GM12878 (cell line): ENCODE data around the gene IMMP2L. TPM values are rescaled to one million over a fixed set of nuclear protein-coding genes. Genes with fewer than 3 reads are reported as not detected.

Source experiments
- ATAC-seq: fragments of 200-7000 bp; cut with Tn5 transposase; 3 replicates; pipeline ENCODE4 v1.9.1; 2020; ENCODE audit warnings: mild to moderate bottlenecking, moderate library complexity
- BruUV-seq: library from RNA; stranded (reverse); fragments of 400-500 nt; replicated peaks from 2 replicates; lab custom pipeline; 2021; lab: Mats Ljungman, UMichigan
- CTCF ChIA-PET: fragments of 300-600 bp; sonication (Branson Sonifier 250); formaldehyde crosslinking; extraction: SDS; loops from one replicate; lab custom pipeline; 2021; ENCODE audit warnings: inconsistent platforms; lab: Yijun Ruan, JAX
- POLR2A ChIA-PET: fragments of 350-600 bp; formaldehyde crosslinking; extraction: SDS; loops from one replicate; lab custom pipeline; 2021; ENCODE audit warnings: inconsistent platforms; lab: Charles Lee
- RAD21 ChIA-PET: fragments of 300-600 bp; sonication (Branson Sonifier 250); formaldehyde crosslinking; loops from one replicate; lab custom pipeline; 2023; ENCODE audit warnings: antibody characterized with exemption; ENCODE audit not compliant: unreplicated experiment; lab: Charles Lee
- SMC1A ChIA-PET: fragments of 300-600 bp; sonication (Branson Sonifier 250); formaldehyde crosslinking; loops from one replicate; lab custom pipeline; 2023; ENCODE audit not compliant: unreplicated experiment, uncharacterized antibody; lab: Charles Lee
- DNase-seq: peaks from one replicate; pipeline ENCODE4 v3.0.0-alpha.2; 2011; ENCODE audit warnings: low read depth, low spot score
- FAIRE-seq: peaks from 3 replicates; lab custom pipeline; 2011; peaks lifted over from hg19 to GRCh38; lab: Jason Lieb, UNC
- H2AFZ ChIP-seq: 2 replicates; pipeline ENCODE4 v1.6.0; 2011; ENCODE audit warnings: low read depth, low read length, control low read depth; ENCODE audit not compliant: control insufficient read depth
- H3K27ac ChIP-seq: 2 replicates; pipeline ENCODE4 v1.5.1; 2011; ENCODE audit warnings: control low read depth; ENCODE audit not compliant: control insufficient read depth, insufficient read depth
- H3K27me3 ChIP-seq, 2 experiments: replicated peaks in 1 of 2; 2 replicates each; pipeline versions ENCODE4 v1.6.0 to v1.6.1; 2011; ENCODE audit warnings: low read length in 1 of 2; ENCODE audit not compliant: control insufficient read depth in 2 of 2, insufficient read depth in 2 of 2
- H3K36me3 ChIP-seq, 2 experiments: 2 replicates each; pipeline ENCODE4 v1.5.1; 2011; ENCODE audit warnings: low read length in 1 of 2; ENCODE audit not compliant: control insufficient read depth in 2 of 2, insufficient read depth in 2 of 2
- H3K4me1 ChIP-seq: 2 replicates; pipeline ENCODE4 v1.6.1; 2011; ENCODE audit warnings: mild to moderate bottlenecking, low read length, moderate library complexity, mixed read lengths; ENCODE audit not compliant: control insufficient read depth, insufficient read depth
- H3K4me2 ChIP-seq: 2 replicates; pipeline ENCODE4 v1.6.0; 2011; ENCODE audit warnings: control low read depth; ENCODE audit not compliant: control insufficient read depth, insufficient read depth
- H3K4me3 ChIP-seq: fragments of 200-600 bp; sonication (generic); 2 replicates; pipeline ENCODE4 v1.5.1; 2016
- H3K79me2 ChIP-seq: 2 replicates; pipeline ENCODE4 v1.6.0; 2011; ENCODE audit warnings: low read length; ENCODE audit not compliant: control insufficient read depth, insufficient read depth
- H3K9ac ChIP-seq: 2 replicates; pipeline ENCODE4 v1.8.0; 2011; ENCODE audit warnings: low read length, control low read depth, mixed read lengths; ENCODE audit not compliant: control insufficient read depth, insufficient read depth
- H3K9me3 ChIP-seq: replicated peaks from 3 replicates; pipeline ENCODE4 v1.5.1; 2011; ENCODE audit warnings: mild to moderate bottlenecking, low read length; ENCODE audit not compliant: control insufficient read depth, insufficient read depth
- H4K20me1 ChIP-seq: 2 replicates; pipeline ENCODE4 v1.6.0; 2011; ENCODE audit not compliant: control insufficient read depth, insufficient read depth
- BMI1 ChIP-seq: fragments of 450-650 bp; IDR thresholded peaks from 2 replicates; pipeline ENCODE4 v1.6.1; 2016; ENCODE audit warnings: mild to moderate bottlenecking, moderate library complexity, borderline replicate concordance
- EED ChIP-seq: sonication (generic); IDR thresholded peaks from 2 replicates; pipeline ENCODE4 v1.6.1; 2016; ENCODE audit warnings: antibody characterized with exemption, low read depth
- FOXM1 ChIP-seq: IDR thresholded peaks from 2 replicates; pipeline ENCODE4 v1.6.1; 2012; ENCODE audit warnings: low read depth, mild to moderate bottlenecking, inconsistent platforms, low read length, moderate library complexity
- NR2F1 ChIP-seq: fragments of 450-650 bp; conservative IDR thresholded peaks from 2 replicates; pipeline ENCODE4 v1.6.1; 2017; ENCODE audit warnings: mild to moderate bottlenecking
- PAX5 ChIP-seq: IDR thresholded peaks from 2 replicates; pipeline ENCODE4 v1.6.1; 2011; ENCODE audit warnings: low read depth, low read length, borderline replicate concordance
- RUNX3 ChIP-seq: IDR thresholded peaks from 2 replicates; pipeline ENCODE4 v1.6.1; 2012; ENCODE audit warnings: low read length, inconsistent platforms
- SMAD5 ChIP-seq: IDR thresholded peaks from 2 replicates; pipeline ENCODE4 v1.6.1; 2016; ENCODE audit warnings: antibody characterized with exemption, low read depth
- SMC3 ChIP-seq: IDR thresholded peaks from 2 replicates; pipeline ENCODE4 v1.6.1; 2011; ENCODE audit warnings: low read length, improper control_type of control experiment, borderline replicate concordance
- TCF3 ChIP-seq: IDR thresholded peaks from 2 replicates; pipeline ENCODE4 v1.6.1; 2012; ENCODE audit warnings: low read depth, mild to moderate bottlenecking, low read length, borderline replicate concordance; ENCODE audit not compliant: insufficient read depth
- ZNF274 ChIP-seq: IDR thresholded peaks from one replicate; pipeline ENCODE4 v1.8.0; 2011; ENCODE audit not compliant: insufficient read length, insufficient read depth
- ZZZ3 ChIP-seq: IDR thresholded peaks from 2 replicates; pipeline ENCODE4 v1.6.1; 2011; ENCODE audit warnings: low read depth; ENCODE audit not compliant: control insufficient read depth, insufficient read length
- WGBS: methylation state at CpG from one replicate; pipeline ENCODE4 v1.1.6; 2016; ENCODE audit warnings: low lambda C conversion rate; ENCODE audit not compliant: insufficient replicate concordance, insufficient coverage; ENCODE audit errors: missing lambda C conversion rate; 5-methylcytosine and 5-hydroxymethylcytosine counted together
- in situ Hi-C: fragments of 300-500 bp; cut with MboI; formaldehyde crosslinking; loops from 9 replicates; pipeline ENCODE4 v1.14.3; 2018; ENCODE audit warnings: mixed read lengths
- intact Hi-C: fragments of 100-400 bp; cut with micrococcal nuclease; formaldehyde crosslinking; loops from one replicate; pipeline ENCODE4 v1.14.2; 2022; ENCODE audit not compliant: unreplicated experiment
- polyA plus RNA-seq, 11 experiments: library from polyadenylated mRNA; depleted of rRNA in 4 of 11; unstranded in 6 of 11; stranded (reverse) in 5 of 11; fragments of >200 nt; fragmentation: Nextera tagmentation in 4 of 11; fragmentation: Illumina TruSeq in 1 of 11; extraction: Ambion mirVana in 4 of 11; extraction: Trizol in 1 of 11; gene quantifications; 1 replicate in 1 of 11; 2 replicates in 10 of 11; pipeline versions ENCODE4 v1.2.1 to v1.2.3, GENCODE V29; 2011 to 2016; ENCODE audit warnings: inconsistent platforms in 2 of 11, missing spikeins in 2 of 11, low read depth in 1 of 11
- total RNA-seq, 4 experiments: library from RNA; depleted of rRNA in 3 of 4; stranded (reverse); fragments of >200 nt in 3 of 4; fragmentation: Illumina TruSeq in 1 of 4; extraction: Trizol in 1 of 4; gene quantifications; 2 replicates each; pipeline versions ENCODE4 v1.2.1 to v1.2.3, GENCODE V29; 2013 to 2021
- TF ChIP-seq, protein P1 (sequence below): fragments of 450-650 bp; formaldehyde crosslinking; IDR thresholded peaks from 2 replicates; pipeline ENCODE4 v1.4.0; 2022; ENCODE audit warnings: mild to moderate bottlenecking, moderate library complexity
- TF ChIP-seq, protein P2 (sequence below): IDR thresholded peaks from 2 replicates; pipeline ENCODE4 v1.6.1; 2011; ENCODE audit warnings: low read depth, mild to moderate bottlenecking, low read length, moderate library complexity, borderline replicate concordance; ENCODE audit errors: extremely low read depth
- TF ChIP-seq, protein P3 (sequence below): IDR thresholded peaks from 2 replicates; pipeline ENCODE4 v1.6.1; 2011; ENCODE audit warnings: mild to moderate bottlenecking, low read depth, low read length, moderate library complexity; ENCODE audit not compliant: insufficient replicate concordance

The IMMP2L gene
- total and polyA plus RNA-seq, 10 of the 15 experiments (the other 5 are each of a cell fraction or from before 2014, with no cell fraction given) = 12.6 to 46.3 (median 19.6) TPM

DNA sequence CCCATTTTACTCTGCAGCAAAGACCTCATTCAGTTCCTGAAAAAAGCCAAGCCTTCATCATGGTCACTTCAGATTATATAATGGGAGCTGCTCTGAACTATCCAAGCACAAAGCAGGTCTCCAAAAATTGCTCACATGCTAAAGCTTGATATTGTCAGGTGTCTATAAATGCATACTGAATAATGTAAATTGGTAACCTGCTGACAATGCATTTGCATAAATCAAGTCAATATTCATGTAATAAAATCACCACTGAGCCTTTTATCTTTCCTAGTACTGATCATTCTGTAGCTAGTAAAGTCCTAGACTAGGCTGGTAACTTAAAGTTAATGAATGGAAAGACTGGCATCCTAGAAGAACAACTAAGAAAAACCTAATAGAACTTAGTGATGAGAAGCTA is 188.3 kb downstream of the IMMP2L start (continued):
- TF ChIP-seq, protein P1, sequence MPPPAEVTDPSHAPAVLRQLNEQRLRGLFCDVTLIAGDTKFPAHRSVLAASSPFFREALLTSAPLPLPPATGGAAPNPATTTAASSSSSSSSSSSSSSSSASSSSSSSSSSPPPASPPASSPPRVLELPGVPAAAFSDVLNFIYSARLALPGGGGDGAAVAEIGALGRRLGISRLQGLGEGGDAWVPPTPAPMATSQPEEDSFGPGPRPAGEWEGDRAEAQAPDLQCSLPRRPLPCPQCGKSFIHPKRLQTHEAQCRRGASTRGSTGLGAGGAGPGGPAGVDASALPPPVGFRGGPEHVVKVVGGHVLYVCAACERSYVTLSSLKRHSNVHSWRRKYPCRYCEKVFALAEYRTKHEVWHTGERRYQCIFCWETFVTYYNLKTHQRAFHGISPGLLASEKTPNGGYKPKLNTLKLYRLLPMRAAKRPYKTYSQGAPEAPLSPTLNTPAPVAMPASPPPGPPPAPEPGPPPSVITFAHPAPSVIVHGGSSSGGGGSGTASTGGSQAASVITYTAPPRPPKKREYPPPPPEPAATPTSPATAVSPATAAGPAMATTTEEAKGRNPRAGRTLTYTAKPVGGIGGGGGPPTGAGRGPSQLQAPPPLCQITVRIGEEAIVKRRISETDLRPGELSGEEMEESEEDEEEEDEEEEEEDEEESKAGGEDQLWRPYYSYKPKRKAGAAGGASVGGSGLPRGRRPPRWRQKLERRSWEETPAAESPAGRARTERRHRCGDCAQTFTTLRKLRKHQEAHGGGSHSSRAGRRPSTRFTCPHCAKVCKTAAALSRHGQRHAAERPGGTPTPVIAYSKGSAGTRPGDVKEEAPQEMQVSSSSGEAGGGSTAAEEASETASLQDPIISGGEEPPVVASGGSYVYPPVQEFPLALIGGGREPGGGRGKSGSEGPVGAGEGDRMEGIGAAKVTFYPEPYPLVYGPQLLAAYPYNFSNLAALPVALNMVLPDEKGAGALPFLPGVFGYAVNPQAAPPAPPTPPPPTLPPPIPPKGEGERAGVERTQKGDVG (CRISPR knock-in tag) = no peak
- TF ChIP-seq ZZZ3 = no peak

DNA sequence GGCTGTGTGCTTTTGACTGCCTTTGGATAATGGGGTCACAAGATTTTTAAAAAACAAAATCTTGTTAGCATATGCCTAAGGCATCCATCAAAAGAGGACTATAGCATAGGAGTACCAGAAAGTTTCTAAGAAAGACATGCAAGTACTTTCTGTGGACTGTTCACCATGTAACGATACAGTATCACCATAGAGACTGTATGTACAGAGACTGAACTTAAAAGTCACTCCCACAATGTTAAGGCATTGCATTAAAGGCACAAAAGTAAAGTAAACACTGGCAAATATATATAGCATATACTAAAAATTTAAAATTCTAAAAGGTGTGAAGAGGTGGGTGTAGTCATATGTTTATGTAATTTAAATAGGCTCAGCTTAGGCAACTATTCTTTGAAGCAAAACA is 190.9 kb downstream of the IMMP2L start:
- CTCF ChIA-PET = no interaction called here
- Histone ChIP-seq H3K4me1 (no peaks in the 10 kb centered on the region), H3K9me3 (no peaks in the 10 kb centered on the region)
- ATAC-seq = no peak
- no peak for TF ChIP-seq ZNF274
- TF ChIP-seq, protein P2, sequence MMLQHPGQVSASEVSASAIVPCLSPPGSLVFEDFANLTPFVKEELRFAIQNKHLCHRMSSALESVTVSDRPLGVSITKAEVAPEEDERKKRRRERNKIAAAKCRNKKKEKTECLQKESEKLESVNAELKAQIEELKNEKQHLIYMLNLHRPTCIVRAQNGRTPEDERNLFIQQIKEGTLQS = no peak
- TF ChIP-seq NR2F1 = no peak
- TF ChIP-seq, protein P3, sequence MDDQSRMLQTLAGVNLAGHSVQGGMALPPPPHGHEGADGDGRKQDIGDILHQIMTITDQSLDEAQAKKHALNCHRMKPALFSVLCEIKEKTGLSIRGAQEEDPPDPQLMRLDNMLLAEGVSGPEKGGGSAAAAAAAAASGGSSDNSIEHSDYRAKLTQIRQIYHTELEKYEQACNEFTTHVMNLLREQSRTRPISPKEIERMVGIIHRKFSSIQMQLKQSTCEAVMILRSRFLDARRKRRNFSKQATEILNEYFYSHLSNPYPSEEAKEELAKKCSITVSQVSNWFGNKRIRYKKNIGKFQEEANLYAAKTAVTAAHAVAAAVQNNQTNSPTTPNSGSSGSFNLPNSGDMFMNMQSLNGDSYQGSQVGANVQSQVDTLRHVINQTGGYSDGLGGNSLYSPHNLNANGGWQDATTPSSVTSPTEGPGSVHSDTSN = no peak
- TF ChIP-seq EED = no peak
- TF ChIP-seq TCF3 = no peak
- no peak for TF ChIP-seq FOXM1
- TF ChIP-seq BMI1 = no peak
- no peak for TF ChIP-seq PAX5
- no peak for TF ChIP-seq SMC3
- no peak for TF ChIP-seq SMAD5
- no peak for TF ChIP-seq RUNX3
- TF ChIP-seq, all 136 proteins: peak for 0
- H3K36me3 ChIP-seq = no peaks in the 10 kb centered on the region
- H3K27me3 ChIP-seq = no peaks in the 10 kb centered on the region
- H3K27ac ChIP-seq = no peak overlapping the region
- intact Hi-C loops = no loop called here
- no peak overlapping the region for H3K9ac ChIP-seq
- BruUV-seq = no TSS peak
- DNase-seq (no peak), FAIRE-seq (no peak)
- ChIA-PET RAD21 (no interaction called here), SMC1A (no interaction called here), POLR2A (no interaction called here)
- H2AFZ ChIP-seq = no peak overlapping the region
- H4K20me1 ChIP-seq = no peaks in the 10 kb centered on the region
- in situ Hi-C loops = no loop called here
- no peak overlapping the region for H3K4me3 ChIP-seq
- H3K79me2 ChIP-seq = no peaks in the 10 kb centered on the region
- 0% methylated on average over 1 of the region's 1 CpG for WGBS
- H3K4me2 ChIP-seq = no peak overlapping the region
